Measurements from ENCODE around the gene FAM120C. TPM values are rescaled to one million over a fixed set of nuclear protein-coding genes. Genes with fewer than 3 reads are reported as not detected.

FAM120C gene
- total and polyA plus RNA-seq, 9 donors: 3.3 to 19.3 (median 14.8) TPM

- TF ChIP-seq CTCF (IDR thresholded peaks at IDR 0.05) (no peak), POLR2A (IDR thresholded peaks at IDR 0.05) (no peak), EP300 (IDR thresholded peaks at IDR 0.05) (no peak)
- Histone ChIP-seq H3K27ac (no peak overlapping the region), H3K4me1 (ENCODE audit: insufficient read depth) (no peaks in the 10 kb centered on the region), H3K9me3 (no peaks in the 10 kb centered on the region), H3K27me3 (no peaks in the 10 kb centered on the region), H3K4me3 (no peak overlapping the region), H3K36me3 (no peaks in the 10 kb centered on the region)
- 72 to 77% (median 77%) methylated on average over 3 of the region's 3 CpGs for WGBS, 3 donors
- intact Hi-C loops (cut with DNase I): loop anchor here in 1 of 4 donors (5.0 kb wide), 1 partner anchor 290 kb away; no protein-coding TSS in a partner anchor
- no peak for DNase-seq
Measured at GRCh38 chrX:54172455-54172854, 10.6 kb downstream of the FAM120C start.

GRCh38 chrX:54171527-54172250 lies 11.4 kb downstream of the FAM120C start:
- no peaks in the 10 kb centered on the region for H3K4me1 ChIP-seq (ENCODE audit: insufficient read depth)

GRCh38 chrX:54171091-54171490 lies 12.0 kb downstream of the FAM120C start:
- no peaks in the 10 kb centered on the region for H3K36me3 ChIP-seq
- TF ChIP-seq EP300 (IDR thresholded peaks at IDR 0.05) (no peak), POLR2A (IDR thresholded peaks at IDR 0.05) (no peak), CTCF (IDR thresholded peaks at IDR 0.05) (no peak)
- H3K4me1 ChIP-seq (ENCODE audit: insufficient read depth): no peaks in the 10 kb centered on the region
- H3K27ac ChIP-seq: no peak overlapping the region
- no peaks in the 10 kb centered on the region for H3K27me3 ChIP-seq
- no peak for DNase-seq
- intact Hi-C loops (cut with DNase I): loop anchor here in 1 of 4 donors (5.0 kb wide), 1 partner anchor 291 kb away; no protein-coding TSS in a partner anchor
- H3K4me3 ChIP-seq: no peak overlapping the region
- no peaks in the 10 kb centered on the region for H3K9me3 ChIP-seq

More at GRCh38 chrX:54171527-54172250, 11.4 kb downstream of the FAM120C start:
- WGBS, 3 donors: 75 to 77% (median 75%) methylated on average over 4 of the region's 4 CpGs
- Histone ChIP-seq H3K27ac (no peak overlapping the region), H3K9me3 (no peaks in the 10 kb centered on the region), H3K27me3 (no peaks in the 10 kb centered on the region), H3K36me3 (no peaks in the 10 kb centered on the region), H3K4me3 (no peak overlapping the region)
- TF ChIP-seq POLR2A (IDR thresholded peaks at IDR 0.05): no peak
- TF ChIP-seq CTCF (IDR thresholded peaks at IDR 0.05): no peak
- no peak for TF ChIP-seq EP300 (IDR thresholded peaks at IDR 0.05)
- no peak for DNase-seq
- intact Hi-C loops (cut with DNase I): loop anchor here in 1 of 4 donors (5.0 kb wide), 1 partner anchor 291 kb away; no protein-coding TSS in a partner anchor

GRCh38 chrX:54166915-54167314 lies 16.1 kb downstream of the FAM120C start:
- TF ChIP-seq POLR2A (IDR thresholded peaks at IDR 0.05): no peak
- TF ChIP-seq EP300 (IDR thresholded peaks at IDR 0.05): no peak
- no peak for TF ChIP-seq CTCF (IDR thresholded peaks at IDR 0.05)
- no peak for DNase-seq
- no peak overlapping the region for H3K4me3 ChIP-seq
- intact Hi-C loops (cut with DNase I): no loop called here
- H3K27ac ChIP-seq: no peak overlapping the region
- H3K4me1 ChIP-seq (ENCODE audit: insufficient read depth): no peaks in the 10 kb centered on the region
- H3K9me3 ChIP-seq: no peaks in the 10 kb centered on the region
- H3K36me3 ChIP-seq: no peaks in the 10 kb centered on the region
- H3K27me3 ChIP-seq: no peaks in the 10 kb centered on the region
- 26 to 35% (median 34%) methylated on average over 4 of the region's 4 CpGs for WGBS, 3 donors
